Measurements from ENCODE around the gene SPARCL1.

The SPARCL1 gene

GRCh38 chr4:87541521-87541920, 12.3 kb upstream of the SPARCL1 start:
- DNase-seq, result no peak

GRCh38 chr4:87540146-87541058, 11.2 kb upstream of the SPARCL1 start:
- no peak for DNase-seq

GRCh38 chr4:87532907-87533306, 3.7 kb upstream of the SPARCL1 start:
- peak; percentile 40 for DNase-seq

GRCh38 chr4:87532109-87532508, 2.9 kb upstream of the SPARCL1 start:
- DNase-seq, result no peak

- DNase-seq, result no peak
Observed at GRCh38 chr4:87531621-87532020, 2.4 kb upstream of the SPARCL1 start.

- DNase-seq, result no peak
Observed at GRCh38 chr4:87530868-87531267, 1.7 kb upstream of the SPARCL1 start.

- no peak for DNase-seq
Observed at GRCh38 chr4:87530229-87530628, 1.1 kb upstream of the SPARCL1 start.

- no peak for DNase-seq
Observed at GRCh38 chr4:87527431-87528220, 1.6 kb downstream of the SPARCL1 start.

GRCh38 chr4:87525636-87526295, 3.4 kb downstream of the SPARCL1 start:
- DNase-seq, result no peak

- no peak for DNase-seq
Observed at GRCh38 chr4:87524456-87524855, 4.7 kb downstream of the SPARCL1 start.

- DNase-seq, result no peak
Observed at GRCh38 chr4:87523307-87523706, 5.9 kb downstream of the SPARCL1 start.

GRCh38 chr4:87521757-87522374, 7.3 kb downstream of the SPARCL1 start:
- DNase-seq, result no peak

GRCh38 chr4:87521319-87521718, 7.9 kb downstream of the SPARCL1 start:
- no peak for DNase-seq

GRCh38 chr4:87517621-87518020, 11.6 kb downstream of the SPARCL1 start:
- no peak for DNase-seq

GRCh38 chr4:87516683-87517082, 12.5 kb downstream of the SPARCL1 start:
- no peak for DNase-seq

GRCh38 chr4:87512400-87512799, 16.8 kb downstream of the SPARCL1 start:
- no peak for DNase-seq

- DNase-seq, result no peak
Observed at GRCh38 chr4:87511500-87511899, 17.7 kb downstream of the SPARCL1 start.

- DNase-seq, result no peak
Observed at GRCh38 chr4:87510747-87511146, 18.4 kb downstream of the SPARCL1 start.

- DNase-seq, result no peak
Observed at GRCh38 chr4:87506974-87507701, 22.0 kb downstream of the SPARCL1 start.

- DNase-seq, result no peak
Observed at GRCh38 chr4:87505862-87506261, 23.3 kb downstream of the SPARCL1 start.

- DNase-seq, result peak; percentile 19
Observed at GRCh38 chr4:87502580-87503238, 26.5 kb downstream of the SPARCL1 start.

- no peak for DNase-seq
Observed at GRCh38 chr4:87500092-87500462, 29.1 kb downstream of the SPARCL1 start.

Measured in kidney glomerular epithelial cell (primary cell).